GM12892 (cell line): ENCODE results near the gene HOXC6.

Source experiments
- POLR2A ChIP-seq: IDR thresholded peaks from 2 replicates; pipeline ENCODE4 v1.6.1; 2011; ENCODE audit warnings: low read depth, low read length, control low read depth
- POLR2AphosphoS5 ChIP-seq: IDR thresholded peaks from 2 replicates; pipeline ENCODE4 v1.6.1; 2011; ENCODE audit warnings: low read depth, low read length, control low read depth
- TAF1 ChIP-seq: IDR thresholded peaks from 2 replicates; pipeline ENCODE4 v1.6.1; 2011; ENCODE audit warnings: low read depth, mild to moderate bottlenecking, control low read depth, low read length, borderline replicate concordance

DNA sequence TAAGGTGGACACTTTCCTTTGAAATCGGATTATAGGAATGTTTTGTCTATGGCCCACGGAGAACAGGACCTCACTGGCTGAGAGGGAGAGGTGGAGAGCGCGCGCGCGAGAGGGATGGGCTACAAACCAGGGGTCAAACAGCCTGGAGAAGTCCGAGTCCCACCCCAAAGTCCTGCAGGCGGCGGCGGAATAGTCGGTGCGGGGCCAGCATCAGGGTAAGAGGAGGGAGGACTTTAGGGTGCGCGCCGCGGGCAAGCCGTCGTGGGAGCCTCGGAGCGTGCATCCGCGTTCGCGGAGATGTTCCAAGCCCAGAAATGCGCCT is 22.7 kb upstream of the HOXC6 start:
- TF ChIP-seq POLR2A (no peak), TAF1 (no peak), POLR2AphosphoS5 (no peak)
